NCI-H2196 treated with DMSO at 0.1 percent for 48 hours (cell line): ENCODE measurements around the gene ERICH2.

Experiments used
- DNase-seq: peaks from one replicate; lab custom pipeline; 2025; ENCODE audit not compliant: unreplicated experiment; lab: John Stamatoyannopoulos, UW

ERICH2 gene

DNA sequence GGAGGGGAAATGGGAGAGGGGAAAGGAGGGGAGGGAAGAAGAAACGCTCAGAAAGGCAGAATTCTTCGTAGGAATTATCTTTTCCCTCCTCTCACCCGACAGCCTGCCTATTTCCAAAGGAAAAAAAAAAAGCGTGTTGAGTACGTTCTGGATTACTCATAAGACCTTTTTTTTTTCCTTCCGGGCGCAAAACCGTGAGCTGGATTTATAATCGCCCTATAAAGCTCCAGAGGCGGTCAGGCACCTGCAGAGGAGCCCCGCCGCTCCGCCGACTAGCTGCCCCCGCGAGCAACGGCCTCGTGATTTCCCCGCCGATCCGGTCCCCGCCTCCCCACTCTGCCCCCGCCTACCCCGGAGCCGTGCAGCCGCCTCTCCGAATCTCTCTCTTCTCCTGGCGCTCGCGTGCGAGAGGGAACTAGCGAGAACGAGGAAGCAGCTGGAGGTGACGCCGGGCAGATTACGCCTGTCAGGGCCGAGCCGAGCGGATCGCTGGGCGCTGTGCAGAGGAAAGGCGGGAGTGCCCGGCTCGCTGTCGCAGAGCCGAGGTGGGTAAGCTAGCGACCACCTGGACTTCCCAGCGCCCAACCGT, 46.4 kb downstream of the ERICH2 start, which contains the start of gene GAD1:
Gene GAD1, plus strand, starts transcription at position 384 of the 589 bp plus-strand sequence. CDS start 1,705 bp downstream, outside the sequence.
- peak; percentile 75 for DNase-seq

DNA sequence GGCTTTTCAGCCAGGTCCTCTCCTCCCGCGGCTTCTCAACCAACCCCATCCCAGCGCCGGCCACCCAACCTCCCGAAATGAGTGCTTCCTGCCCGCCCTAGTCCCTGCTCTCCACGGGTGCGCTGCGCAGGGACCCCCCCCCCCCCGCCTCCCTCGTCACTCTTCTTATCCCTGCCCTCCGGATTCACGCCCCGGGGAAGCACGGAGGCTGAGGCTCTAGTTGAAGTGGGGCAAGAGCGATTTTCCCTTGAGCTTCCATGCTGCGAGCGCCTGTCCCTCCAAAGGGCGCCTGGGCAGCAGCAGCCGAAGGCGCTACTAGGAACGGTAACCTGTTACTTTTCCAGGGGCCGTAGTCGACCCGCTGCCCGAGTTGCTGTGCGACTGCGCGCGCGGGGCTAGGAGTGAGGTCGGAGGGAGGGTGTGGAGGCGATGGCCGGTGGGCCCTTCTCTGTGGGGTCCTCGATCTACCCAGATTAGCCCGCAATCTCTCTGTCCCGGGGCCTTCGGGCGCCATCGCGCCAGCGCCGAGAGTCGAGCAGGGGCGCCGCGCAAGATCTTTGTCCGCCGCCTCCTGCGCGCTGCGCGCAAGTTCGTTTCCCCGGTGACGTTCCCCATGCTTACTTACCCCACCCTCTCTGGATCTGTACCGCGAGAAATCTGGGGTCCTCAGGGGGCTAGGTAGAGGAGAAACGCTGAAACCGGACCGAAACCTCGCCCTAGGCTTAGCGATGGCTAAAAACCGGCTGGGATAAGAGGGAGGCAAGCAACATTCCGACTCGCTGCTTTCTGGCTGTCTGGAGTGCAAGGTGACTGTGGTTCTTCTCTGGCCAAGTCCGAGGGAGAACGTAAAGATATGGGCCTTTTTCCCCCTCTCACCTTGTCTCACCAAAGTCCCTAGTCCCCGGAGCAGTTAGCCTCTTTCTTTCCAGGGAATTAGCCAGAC, 47.2 kb downstream of the ERICH2 start:
- peak; percentile 5 for DNase-seq

DNA sequence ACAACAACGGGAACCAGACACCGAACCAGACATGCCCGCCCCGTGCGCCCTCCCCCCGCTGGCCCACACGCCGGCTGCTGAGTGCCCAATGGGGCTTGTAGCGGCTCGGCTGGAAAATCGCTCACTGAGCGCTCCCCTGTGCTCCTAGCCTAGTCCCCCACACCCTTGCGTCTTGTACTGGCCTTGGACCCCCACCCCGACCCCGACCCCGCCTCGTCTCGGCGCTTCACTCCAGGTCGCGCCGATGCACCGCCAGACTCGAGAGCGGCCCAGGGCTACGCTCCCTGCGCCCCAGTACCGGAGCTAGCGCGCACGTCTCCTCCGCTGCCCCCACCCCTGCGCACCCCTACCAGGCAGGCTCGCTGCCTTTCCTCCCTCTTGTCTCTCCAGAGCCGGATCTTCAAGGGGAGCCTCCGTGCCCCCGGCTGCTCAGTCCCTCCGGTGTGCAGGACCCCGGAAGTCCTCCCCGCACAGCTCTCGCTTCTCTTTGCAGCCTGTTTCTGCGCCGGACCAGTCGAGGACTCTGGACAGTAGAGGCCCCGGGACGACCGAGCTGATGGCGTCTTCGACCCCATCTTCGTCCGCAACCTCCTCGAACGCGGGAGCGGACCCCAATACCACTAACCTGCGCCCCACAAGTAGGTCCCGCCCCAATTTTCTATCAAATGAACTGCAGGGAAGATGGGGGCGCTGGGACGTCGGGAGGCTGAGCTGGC, 48.0 kb downstream of the ERICH2 start:
- DNase-seq: no peak

DNA sequence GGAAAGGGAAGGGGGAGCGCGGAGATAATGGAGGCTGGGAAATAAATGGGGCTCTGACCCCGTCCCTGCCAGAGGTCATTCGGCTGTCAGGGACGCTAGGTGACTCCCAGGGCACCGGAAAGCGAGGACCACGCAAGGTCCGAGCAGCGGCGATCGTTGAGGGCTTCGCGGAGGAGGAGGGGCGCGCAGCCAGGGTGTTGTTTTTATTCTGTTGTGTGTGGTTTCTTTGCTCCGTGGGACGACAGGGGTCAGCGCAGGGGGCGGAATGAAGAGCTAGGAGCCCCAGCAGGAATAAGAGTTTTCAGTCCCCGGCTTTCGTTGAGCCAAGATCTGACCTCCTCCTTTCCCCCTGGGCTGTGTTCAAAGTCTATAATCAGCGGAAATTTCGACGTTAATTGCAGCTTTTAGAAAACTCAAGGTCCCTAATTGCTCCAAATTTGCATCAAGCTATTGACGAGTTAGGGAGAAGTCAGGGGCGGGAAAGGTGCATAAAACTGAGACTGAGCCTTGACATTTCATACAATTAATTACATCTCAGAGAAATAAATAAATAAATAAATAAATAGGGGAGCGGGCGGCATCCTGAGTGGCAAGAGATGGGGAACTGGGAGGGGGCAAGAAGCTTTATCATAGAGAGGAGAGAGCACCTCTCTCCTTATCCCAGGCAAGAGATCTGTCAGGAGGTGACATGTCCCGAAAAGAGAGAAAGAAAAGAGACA, 48.7 kb downstream of the ERICH2 start:
- DNase-seq: no peak

DNA sequence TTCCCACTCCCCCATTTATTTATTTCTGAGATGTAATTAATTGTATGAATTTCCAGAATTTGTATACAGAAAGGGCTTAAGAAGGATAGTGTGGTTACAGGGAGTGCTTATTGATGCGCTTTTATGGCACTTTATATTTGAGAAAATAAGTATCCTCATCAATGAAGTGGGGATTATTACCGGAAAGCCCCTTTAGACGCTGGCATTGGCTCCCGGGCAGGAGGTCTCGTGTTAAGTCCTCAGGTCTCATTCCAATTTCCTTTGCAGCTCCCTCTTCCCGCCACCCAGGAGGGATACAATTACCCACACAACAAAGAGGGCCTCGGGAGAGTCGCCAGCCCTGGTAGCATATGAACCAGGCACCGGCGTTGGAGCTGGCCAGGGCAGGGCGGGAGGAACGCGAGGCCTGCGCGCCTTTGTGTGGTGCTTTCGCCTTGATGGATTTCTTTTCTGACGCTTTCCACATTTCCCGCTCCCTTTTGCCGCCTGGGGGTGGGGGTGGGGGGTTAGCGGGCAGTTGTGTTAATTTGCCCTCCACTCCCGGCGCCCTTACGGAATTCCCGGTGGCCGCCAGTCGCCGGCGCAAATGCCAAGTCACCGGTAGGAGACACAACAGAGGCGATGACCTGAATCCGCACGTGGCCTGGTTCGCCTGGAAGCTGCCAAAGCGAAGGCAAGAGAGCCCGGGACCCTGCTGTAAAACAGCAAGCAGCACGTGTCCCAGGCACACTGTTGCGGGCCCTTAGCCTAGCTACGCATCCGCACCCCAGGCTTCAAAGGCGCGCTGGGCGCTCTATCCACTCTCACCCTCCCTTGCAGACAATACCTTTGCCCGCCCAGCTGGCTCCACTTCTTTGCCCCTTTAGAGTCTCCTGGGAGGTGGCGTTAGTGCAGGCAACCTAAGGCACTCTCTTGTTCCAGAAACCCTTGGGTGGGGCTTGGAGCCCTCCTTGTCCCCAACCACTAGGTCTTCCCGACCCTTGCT, 49.8 kb downstream of the ERICH2 start:
- DNase-seq: no peak

DNA sequence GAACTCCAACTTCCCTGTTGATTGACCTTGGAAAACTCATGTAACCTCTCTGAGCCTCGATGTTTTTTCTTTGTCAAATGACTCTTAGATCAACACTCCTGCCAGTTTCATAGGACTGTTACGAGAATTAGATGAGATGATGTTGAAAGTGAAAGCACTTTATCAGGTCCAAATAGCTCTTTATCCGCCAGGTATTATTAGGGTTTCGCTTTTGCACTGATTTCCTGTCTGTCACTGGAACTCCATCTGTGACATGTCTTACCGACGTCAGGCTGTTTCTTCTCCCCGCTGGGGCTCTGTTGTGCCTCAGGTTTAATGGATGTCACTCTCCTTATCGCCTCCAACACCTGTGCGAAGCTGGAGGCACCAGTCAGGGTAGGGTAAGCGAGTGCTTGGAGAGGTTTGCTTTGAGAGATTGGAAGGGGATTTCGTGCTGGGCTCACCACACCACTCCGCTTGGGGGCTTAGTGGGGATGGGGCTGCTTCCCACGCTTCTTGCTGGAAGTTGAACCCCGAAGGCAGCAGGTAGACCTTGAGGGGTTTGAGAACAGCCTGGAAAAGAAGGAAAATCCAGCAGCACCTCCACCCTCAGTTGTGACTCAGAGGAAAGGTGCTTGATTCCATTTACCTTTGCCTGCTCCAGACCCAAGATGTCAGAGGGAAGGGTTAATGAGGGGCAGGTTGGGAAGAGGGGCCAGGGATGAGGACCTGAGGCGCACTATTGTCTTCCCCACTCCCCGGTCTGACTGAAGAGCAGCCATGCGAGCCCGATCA, 50.8 kb downstream of the ERICH2 start:
- no peak for DNase-seq

DNA sequence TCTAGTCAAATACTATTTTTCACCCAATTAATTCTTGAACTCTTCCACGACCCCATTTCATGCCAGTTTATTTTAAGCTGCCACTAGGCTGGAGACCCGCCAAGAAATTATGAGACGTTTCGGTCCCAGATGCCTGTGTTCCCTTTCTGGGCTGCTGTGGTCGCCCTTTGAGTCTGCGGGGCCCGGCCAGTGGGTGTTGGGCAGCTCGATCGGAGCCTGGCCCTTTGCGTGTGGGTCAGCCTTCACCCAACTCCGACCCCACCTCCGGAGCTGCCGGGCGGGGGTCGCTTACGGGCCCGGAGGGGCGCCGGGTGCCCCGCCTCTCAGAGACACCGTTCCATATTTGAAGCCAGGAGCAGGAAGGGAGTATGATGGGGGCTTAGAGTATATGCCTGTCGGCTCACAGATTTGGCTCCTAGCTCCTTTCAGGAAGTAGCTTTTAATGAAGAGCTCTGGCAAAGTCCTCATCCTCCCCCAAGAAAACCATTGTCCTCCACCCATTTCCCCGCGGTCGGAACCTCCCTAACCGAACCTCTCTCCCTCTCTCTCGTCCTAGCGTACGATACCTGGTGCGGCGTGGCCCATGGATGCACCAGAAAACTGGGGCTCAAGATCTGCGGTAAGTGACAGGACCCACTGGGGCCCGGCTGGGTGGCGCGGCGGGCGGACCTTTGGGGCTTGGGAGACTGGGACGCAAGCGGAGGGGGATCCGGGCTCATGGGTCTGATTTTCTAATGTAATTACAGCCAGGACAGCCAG, 51.5 kb downstream of the ERICH2 start:
- no peak for DNase-seq

DNA sequence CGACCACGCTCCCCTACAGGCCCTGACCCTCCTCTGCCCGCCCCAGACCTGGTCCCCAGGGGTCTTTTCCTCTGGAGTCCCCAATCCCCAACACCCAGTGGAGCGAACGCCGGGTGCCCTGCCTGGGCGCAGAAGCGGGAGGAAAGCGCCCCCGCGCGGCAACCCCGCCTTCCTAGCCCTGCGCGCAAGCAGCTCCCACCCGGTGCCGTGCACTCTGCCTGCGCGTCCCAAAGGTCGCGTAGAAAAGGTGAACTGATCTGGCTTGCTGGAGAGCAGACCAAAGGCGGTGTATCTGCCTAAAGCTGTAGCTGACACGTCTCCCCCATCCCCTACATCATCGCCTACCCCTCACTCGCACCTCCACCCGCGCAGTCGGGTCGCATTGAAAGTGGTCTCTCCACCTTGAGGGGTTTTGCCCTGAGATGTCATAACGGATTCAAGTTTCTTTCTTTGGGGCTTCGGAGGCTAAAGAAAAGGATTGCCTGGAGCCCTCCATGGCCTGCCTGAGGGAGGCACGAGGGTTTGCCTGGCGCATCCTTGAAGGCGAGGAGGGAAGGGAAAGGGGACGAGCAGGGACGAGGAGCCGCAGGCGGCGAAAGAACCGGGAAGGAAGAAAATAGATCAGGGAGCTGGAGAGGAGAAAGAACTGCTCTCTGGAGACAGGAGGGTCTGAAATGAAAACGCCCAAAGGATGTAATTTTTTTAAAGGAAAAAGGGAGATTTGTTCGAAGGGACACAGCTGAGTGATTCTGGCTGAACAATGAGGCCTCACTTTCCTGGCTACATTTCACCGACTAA, 52.3 kb downstream of the ERICH2 start:
- no peak for DNase-seq

DNA sequence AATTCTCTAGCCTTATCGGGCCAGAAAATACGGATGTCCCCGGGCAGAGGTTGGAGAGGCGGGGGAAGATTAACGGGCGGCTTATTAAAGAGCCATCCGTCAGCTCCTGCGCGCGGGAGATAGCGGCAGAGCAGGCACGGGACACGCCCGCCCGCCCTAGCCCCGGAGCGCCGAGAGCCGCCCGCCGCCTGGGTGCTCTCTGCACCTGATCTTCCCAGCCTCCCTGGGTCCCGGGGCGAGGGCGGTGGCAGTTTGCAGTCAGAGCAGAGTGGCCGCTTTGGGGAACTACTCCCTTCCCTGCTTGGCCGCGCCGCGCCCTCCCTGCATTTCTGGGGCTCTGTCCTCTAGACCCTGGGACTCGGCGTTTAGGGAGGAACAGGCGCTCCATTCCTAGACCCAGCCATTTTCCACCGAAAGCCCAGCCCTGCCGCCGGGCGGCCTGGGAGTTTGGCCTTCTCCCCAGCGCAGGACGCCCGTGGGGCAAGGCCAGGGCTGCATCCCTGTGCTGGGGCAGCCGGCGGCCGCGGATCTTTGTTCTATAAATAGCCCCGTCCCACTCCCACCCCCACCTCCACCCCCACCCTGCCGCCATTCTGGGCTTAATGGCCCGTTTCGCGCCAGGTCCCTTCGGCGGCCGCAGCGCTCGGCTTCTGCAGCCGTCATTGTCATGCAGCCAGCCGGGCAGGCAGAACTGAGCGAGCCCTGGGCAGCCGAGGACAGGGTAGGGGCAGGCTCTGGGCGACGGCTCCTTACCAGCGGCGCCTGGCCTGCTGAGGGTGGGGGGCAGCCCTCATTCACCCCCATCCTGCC, 53.1 kb downstream of the ERICH2 start:
- no peak for DNase-seq

DNA sequence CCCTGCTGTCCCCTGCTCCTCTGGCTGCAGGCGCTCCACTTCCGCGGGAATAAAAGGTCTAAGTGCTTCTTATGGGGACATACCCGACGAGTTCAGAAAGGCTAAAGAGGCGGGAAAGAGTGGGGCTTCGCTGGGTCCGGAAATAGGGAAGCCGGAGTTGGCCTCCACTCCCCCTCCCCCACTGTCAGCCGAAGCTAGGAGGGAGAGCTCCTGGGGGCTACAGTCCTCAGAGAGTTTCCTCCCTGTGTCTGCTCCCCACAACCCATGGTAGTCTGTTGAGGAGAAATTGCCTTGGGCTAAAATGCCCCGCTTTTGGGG, 53.7 kb downstream of the ERICH2 start:
- no peak for DNase-seq

DNA sequence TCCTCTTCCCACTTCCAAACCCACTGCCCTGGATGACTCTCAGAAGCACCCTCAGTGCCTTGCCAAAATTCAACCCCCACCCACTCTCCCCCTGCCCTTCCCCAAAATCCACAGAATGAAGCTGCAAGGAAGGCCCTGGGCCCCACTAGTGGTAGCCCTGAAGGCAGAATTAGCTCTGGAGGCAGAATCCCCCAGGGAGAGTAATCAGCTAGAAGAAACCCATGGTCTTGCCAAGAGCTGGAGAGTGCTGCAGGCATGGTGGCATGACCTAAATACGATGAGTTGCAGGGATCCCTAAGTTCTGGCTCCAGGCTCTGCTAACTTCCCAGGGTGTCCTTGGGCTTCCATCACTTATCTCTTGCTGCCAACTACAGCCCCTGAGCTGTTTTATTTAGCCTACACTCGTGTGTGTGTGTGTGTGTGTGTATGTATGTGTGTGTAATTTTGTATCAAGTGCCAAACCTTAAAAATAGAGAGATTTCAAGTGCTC, 54.4 kb downstream of the ERICH2 start:
- DNase-seq: no peak

DNA sequence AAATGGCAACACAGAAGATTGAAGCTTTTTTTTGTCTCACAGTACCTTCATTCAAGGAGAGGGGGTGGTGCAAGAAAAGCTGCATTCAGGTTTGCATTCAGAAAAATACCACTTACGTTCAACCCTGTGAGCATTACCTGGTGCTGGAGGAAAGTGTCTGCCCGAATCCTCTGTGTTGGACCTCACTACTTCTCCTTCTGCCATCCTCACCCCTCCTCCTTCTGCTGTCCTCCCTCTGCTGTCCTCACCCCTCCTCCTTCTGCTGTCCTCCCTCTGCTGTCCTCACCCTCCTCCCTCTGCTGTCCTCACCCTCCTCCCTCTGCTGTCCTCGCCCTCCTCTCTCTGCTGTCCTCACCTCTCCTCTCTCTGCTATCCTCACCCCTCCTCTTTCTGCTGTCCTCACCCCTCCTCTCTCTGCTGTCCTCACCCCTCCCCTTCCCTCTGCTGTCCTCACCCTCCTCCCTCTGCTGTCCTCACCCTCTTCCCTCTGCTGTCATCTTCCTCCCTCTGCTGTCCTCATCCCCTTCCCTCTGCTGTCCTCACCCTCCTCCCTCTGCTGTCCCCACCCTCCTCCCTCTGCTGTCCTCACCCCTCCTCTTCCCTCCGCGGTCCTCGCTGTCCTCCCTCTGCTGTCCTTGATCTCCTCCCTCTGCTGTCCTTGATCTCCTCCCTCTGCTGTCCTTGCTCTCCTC, 57.8 kb downstream of the ERICH2 start:
- DNase-seq: no peak

DNA sequence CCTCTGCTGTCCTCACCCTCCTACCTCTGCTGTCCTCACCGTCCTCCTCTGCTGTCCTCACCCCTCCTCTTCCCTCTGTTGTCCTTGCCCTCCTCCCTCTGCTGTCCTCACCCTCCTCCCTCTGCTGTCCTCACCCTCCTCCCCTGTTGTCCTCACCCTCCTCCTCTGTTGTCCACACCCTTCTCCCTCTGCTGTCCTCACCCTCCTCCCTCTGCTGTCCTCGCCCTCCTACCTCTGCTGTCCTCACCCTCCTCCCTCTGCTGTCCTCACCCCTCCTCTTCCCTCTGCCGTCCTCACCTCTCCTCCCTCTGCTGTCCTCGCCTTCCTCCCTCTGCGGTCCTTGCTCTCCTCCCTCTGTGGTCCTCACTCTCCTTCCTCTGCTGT, 58.3 kb downstream of the ERICH2 start:
- DNase-seq: no peak

DNA sequence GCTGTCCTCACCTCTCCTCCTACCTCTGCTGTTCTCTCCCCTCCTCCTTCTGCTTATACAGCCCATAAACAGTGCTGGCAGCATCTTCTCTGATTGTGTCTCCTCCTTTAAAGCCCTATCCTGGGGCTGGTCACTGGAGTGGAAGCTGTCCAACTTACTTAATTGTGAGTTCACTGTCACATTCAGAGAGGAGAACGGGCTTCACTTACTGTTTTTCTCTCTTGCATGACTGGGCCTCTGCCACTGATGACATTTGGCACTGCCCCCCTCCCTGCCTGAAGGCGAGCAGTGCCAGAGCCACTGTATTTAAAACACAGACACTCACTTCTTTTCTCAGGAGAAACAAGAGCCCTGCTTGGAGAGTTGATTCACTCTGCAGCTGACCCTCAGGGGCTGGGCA, 58.9 kb downstream of the ERICH2 start:
- no peak for DNase-seq

DNA sequence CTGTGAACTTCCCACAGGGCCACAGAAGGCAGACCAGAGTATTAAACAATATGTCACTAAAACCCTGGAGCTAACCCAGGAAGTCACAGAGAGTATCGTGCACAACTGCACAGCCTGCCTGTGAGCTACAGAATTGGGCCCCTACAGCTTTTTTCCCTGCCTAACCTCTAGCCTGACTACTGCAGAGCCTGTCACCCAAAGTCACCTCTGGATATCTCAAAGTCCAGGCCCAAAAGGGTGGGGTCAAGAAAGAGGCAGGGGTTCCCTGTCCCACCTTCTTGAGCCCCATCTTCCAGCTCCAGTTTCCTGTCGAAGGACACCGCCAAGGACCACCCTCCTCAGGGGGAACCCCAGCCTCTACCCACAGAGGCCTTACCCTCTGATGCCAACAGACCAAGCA, 60.0 kb downstream of the ERICH2 start:
- DNase-seq: no peak

DNA sequence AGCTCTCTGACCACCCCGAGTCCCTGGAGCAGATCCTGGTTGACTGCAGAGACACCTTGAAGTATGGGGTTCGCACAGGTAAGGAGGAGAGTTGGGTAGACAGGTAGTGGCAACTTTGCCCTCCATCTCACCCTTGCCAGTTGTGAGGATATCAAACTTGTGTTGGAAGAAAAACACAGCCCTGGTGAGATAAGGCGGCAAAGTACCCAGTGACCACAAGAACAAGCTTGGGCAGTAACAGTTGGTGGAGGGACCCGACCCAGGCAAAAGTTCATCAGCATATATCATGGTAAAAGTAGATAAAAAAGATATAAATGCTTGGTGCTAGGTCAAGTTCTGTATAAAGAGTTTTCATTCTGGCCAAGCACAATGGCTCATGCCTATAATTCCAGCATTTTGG, 60.9 kb downstream of the ERICH2 start:
- no peak for DNase-seq
